Thoracic aorta (tissue), 2 donors: ENCODE measurements around the gene KIAA0753. TPM values are rescaled to one million over a fixed set of nuclear protein-coding genes. Genes with fewer than 3 reads are reported as not detected.

Experiments used
- ATAC-seq: fragments of 150-250 bp; one replicate; pipeline ENCODE4 v1.8.0; 2017; ENCODE audit warnings: low read depth; ENCODE audit not compliant: insufficient number of reproducible peaks, low FRiP score
- DNase-seq: peaks from one replicate; pipeline ENCODE4 v3.0.0-alpha.2; 2020; ENCODE audit warnings: low spot score
- H3K27ac ChIP-seq, 2 donors: fragments of 200-600 bp; sonication (generic); 1 replicate in 1 of 2; 2 replicates in 1 of 2; pipeline ENCODE4 v1.5.1; 2016; ENCODE audit warnings: mild to moderate bottlenecking in 2 of 2, moderate library complexity in 2 of 2
- H3K27me3 ChIP-seq: fragments of 200-600 bp; sonication (generic); replicated peaks from 2 replicates; pipeline ENCODE4 v1.6.0; 2016; ENCODE audit warnings: mild to moderate bottlenecking; ENCODE audit not compliant: insufficient read depth
- H3K36me3 ChIP-seq: fragments of 200-600 bp; sonication (generic); one replicate; pipeline ENCODE4 v1.5.1; 2016
- H3K4me1 ChIP-seq, 2 donors: fragments of 200-600 bp; sonication (generic); 1 replicate in 1 of 2; 2 replicates in 1 of 2; pipeline versions ENCODE4 v1.5.1 to v1.6.0; 2016; ENCODE audit warnings: low read depth in 2 of 2, mild to moderate bottlenecking in 1 of 2; ENCODE audit not compliant: control insufficient read depth in 1 of 2
- H3K4me3 ChIP-seq: fragments of 200-600 bp; sonication (generic); 2 replicates; pipeline ENCODE4 v1.5.1; 2016; ENCODE audit warnings: mild to moderate bottlenecking
- H3K9me3 ChIP-seq: fragments of 200-600 bp; sonication (generic); 2 replicates; pipeline ENCODE4 v1.5.1; 2016
- CTCF ChIP-seq: fragments of 200-600 bp; sonication (generic); IDR thresholded peaks from one replicate; pipeline ENCODE4 v1.5.1; 2019; ENCODE audit warnings: antibody characterized with exemption
- total RNA-seq, 2 donors: library from RNA; depleted of rRNA; stranded (reverse); fragments of >200 nt; gene quantifications; one replicate each; pipeline versions ENCODE4 v1.1.0 to v1.2.3, GENCODE V29; 2016

Gene KIAA0753
- total RNA-seq, 2 donors from 2014 or later = 15.9 to 27.5 TPM

- Histone ChIP-seq H3K27ac (no peak overlapping the region), H3K4me3 (no peak overlapping the region), H3K36me3 (no peaks in the 10 kb centered on the region), H3K27me3 (no peaks in the 10 kb centered on the region), H3K9me3 (no peaks in the 10 kb centered on the region), H3K4me1 (no peaks in the 10 kb centered on the region)
- ATAC-seq (no peak), DNase-seq (no peak)
- no peak for TF ChIP-seq CTCF
Observed at GRCh38 chr17:6534846-6535514, 105.5 kb downstream of the KIAA0753 start.

GRCh38 chr17:6532441-6532885, 108.0 kb downstream of the KIAA0753 start:
- Histone ChIP-seq H3K27me3 (no peaks in the 10 kb centered on the region), H3K4me1 (no peaks in the 10 kb centered on the region), H3K9me3 (no peaks in the 10 kb centered on the region), H3K27ac (no peak overlapping the region), H3K4me3 (no peak overlapping the region), H3K36me3 (no peaks in the 10 kb centered on the region)
- ATAC-seq (no peak), DNase-seq (no peak)
- TF ChIP-seq CTCF = no peak

GRCh38 chr17:6531575-6531974, 108.9 kb downstream of the KIAA0753 start:
- H3K4me3 ChIP-seq = no peak overlapping the region
- DNase-seq (no peak), ATAC-seq (no peak)
- no peaks in the 10 kb centered on the region for H3K36me3 ChIP-seq
- no peak for TF ChIP-seq CTCF
- H3K27me3 ChIP-seq = no peaks in the 10 kb centered on the region
- no peak overlapping the region for H3K27ac ChIP-seq
- no peaks in the 10 kb centered on the region for H3K4me1 ChIP-seq
- H3K9me3 ChIP-seq = no peaks in the 10 kb centered on the region

GRCh38 chr17:6530324-6530920, 110.1 kb downstream of the KIAA0753 start:
- ATAC-seq = no peak
- no peak for DNase-seq
- Histone ChIP-seq H3K27me3 (no peaks in the 10 kb centered on the region), H3K4me3 (no peak overlapping the region), H3K27ac (no peak overlapping the region), H3K9me3 (no peaks in the 10 kb centered on the region), H3K4me1 (no peaks in the 10 kb centered on the region), H3K36me3 (no peaks in the 10 kb centered on the region)
- no peak for TF ChIP-seq CTCF

GRCh38 chr17:6528557-6528956, 112.0 kb downstream of the KIAA0753 start:
- no peaks in the 10 kb centered on the region for H3K27me3 ChIP-seq
- no peak overlapping the region for H3K27ac ChIP-seq
- H3K9me3 ChIP-seq = no peaks in the 10 kb centered on the region
- no peak for TF ChIP-seq CTCF
- no peak overlapping the region for H3K4me3 ChIP-seq
- no peaks in the 10 kb centered on the region for H3K4me1 ChIP-seq
- H3K36me3 ChIP-seq = no peaks in the 10 kb centered on the region
- DNase-seq (no peak), ATAC-seq (no peak)

Other genes with a start within 250 kb of the KIAA0753 start
- not detected for gene AIPL1, start 205.6 kb downstream of the KIAA0753 start, total RNA-seq
- gene PIMREG, start 196.3 kb downstream of the KIAA0753 start, total RNA-seq = not detected
- 1 to 10 TPM; 1.8 to 3.1 TPM for gene PITPNM3, start 84.2 kb downstream of the KIAA0753 start, total RNA-seq
- gene TXNDC17, start 349 bp upstream of the KIAA0753 start, total RNA-seq = 10 to 100 TPM; 52.6 to 90.6 TPM
- 10 to 100 TPM in 1 of 2 donors, 1 to 10 TPM in 1; 4.7 to 21.3 TPM for gene MED31, start 10.9 kb upstream of the KIAA0753 start, total RNA-seq
- gene C17orf100, start 11.1 kb upstream of the KIAA0753 start, total RNA-seq = not detected
- not detected for gene SLC13A5, start 72.7 kb upstream of the KIAA0753 start, total RNA-seq
- 10 to 100 TPM; 36.8 to 45.8 TPM for gene XAF1, start 115.3 kb upstream of the KIAA0753 start, total RNA-seq
- under 1 TPM in 1 of 2 donors, not detected in 1; 0.49 TPM for gene FBXO39, start 135.5 kb upstream of the KIAA0753 start, total RNA-seq
- not detected for gene TEKT1, start 191.0 kb upstream of the KIAA0753 start, total RNA-seq